Stimulated activated CD8-positive, alpha-beta memory T cell treated with anti-CD3 and anti-CD28 coated beads, Interleukin-4, amount 100 ng/mL, for 48 hours (primary cell): Measurements from ENCODE around the gene SH2D6.

ENCODE experiments used
- DNase-seq: peaks from one replicate; pipeline ENCODE4 v3.0.0-alpha.2; 2020

The SH2D6 gene

DNA sequence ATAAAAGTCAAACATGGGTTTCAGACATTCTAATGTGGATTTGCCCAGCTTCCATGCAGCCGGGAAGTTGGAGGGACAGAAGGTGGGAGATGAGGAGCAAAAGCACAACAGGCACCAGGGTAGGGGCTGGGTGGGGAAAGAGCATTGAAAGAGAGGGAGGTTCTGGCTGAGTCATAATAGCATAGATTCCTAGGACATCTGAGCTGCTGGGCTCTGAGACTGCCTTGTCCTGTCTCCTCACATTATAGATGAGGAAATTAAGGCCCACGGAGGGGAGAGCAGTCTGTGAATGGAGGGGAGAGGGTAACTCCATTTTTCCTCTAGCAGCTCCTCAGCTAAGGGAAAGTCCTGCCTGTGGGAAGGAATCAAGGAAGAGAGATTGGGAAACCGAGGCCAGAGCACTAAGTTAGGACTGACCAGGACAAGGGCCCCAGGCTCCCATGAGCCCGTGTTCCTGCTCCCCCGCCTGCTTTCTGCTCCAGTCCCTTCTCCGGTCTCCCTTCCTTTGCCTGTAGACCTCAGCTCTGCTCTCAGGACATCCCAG is 26.2 kb downstream of the SH2D6 start:
- no peak for DNase-seq

DNA sequence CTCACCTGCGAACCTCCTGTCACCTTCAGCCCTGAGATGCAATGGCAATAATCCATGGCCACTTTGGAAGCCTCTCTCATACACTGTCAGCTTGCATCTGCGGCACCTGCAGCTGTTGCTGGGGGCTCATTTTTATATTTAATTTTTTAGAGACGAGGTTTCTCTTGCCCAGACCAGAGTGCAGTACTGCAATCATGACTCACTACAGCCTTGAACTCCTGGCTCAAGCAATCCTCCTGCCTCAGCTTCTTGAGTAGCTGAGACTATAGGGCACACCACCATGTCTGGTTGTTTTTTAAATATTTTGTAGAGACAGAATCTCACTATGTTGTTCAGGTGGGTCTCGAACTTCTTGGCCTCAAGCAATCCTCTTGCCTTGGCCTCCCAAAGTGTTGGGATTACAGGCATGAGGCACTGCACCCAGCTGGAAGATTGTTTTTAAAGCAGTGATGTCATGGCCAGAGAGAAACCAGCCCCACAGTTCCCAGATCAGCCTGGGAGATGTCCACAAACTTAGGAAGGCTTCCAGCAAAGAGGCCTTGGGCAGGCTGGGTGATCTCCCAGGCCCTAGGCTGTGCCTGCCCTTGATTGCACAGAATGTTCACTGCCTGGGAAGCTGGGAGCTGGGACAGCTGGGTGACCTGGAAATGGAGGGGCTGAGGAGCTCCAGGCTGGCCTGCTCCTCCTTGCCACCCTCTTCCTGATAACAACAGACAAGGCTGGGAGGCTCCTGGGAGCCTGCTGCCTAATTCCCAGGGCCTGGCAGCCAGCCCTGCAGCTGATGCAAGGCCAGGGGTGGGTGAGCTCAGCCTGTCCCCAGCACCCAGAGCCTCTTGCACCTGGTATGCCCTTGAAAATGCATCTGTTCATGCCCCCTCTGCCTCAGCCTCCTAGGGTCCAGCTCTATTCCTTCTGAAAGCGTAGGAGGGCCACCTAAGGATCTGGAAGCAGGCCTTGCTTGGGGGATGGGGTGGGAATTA is 27.1 kb downstream of the SH2D6 start:
- no peak for DNase-seq

- DNase-seq = no peak
These were observed 28.0 kb downstream of the SH2D6 start for GRCh38 chr2:85446296-85447221.

DNA sequence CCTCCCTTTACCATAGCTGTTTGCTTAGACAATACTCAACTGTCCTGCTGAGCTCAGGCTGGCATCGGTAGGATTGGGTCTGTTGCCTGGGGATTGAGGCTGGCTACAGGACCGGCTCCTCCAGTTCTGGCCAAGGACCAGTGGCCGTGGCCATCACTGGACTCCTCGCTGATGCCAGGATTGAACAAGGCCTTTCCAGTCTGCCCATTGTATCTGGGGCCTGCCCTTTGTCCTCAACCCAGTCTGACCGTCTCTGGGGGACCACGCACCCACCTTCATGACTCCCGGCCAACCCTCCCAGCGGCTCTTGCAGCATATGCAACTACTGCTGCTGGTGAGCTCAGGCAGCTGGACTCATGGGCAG is 28.7 kb downstream of the SH2D6 start:
- DNase-seq = no peak

GRCh38 chr2:85448461-85449213 is 30.1 kb downstream of the SH2D6 start:
- no peak for DNase-seq

DNA sequence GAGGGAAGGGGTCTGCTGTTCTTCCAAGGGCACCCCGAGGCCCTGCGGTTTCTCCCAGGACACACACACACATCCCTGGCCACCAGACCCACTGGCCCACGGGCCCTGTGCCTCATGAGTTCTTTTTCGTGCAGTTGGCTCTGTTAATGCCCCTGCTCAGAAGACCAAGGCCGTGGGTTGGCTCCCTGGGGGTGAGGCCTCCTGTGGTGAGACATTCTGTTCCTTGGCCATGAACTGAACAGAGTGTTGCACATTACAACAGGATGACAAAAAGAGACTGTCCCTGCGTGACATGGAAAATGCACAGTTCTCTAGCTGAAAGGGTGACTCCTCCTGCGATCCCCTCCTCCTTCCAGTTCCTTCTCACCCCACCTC is 30.7 kb downstream of the SH2D6 start:
- DNase-seq = no peak

DNA sequence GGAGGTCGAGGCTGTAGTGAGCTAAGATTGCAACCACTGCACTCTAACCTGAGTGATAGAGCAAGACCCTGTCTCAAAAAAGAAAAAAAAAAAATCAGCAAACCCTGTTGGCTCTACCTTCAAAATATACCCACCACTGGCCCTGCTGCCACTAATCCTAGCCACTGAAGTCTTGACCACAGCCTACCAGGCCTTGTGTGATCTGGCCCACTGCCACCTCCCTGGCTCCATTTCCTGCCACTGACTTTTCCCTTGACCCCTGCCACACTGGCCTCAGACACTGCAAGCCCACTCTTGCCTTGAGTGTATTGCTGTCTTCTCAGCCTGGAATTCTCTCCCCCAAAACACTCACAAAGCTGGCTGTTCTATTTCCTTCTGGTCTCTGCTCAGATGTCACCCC is 33.7 kb downstream of the SH2D6 start:
- no peak for DNase-seq

- no peak for DNase-seq
These were observed 35.1 kb downstream of the SH2D6 start for GRCh38 chr2:85453571-85453970.

DNA sequence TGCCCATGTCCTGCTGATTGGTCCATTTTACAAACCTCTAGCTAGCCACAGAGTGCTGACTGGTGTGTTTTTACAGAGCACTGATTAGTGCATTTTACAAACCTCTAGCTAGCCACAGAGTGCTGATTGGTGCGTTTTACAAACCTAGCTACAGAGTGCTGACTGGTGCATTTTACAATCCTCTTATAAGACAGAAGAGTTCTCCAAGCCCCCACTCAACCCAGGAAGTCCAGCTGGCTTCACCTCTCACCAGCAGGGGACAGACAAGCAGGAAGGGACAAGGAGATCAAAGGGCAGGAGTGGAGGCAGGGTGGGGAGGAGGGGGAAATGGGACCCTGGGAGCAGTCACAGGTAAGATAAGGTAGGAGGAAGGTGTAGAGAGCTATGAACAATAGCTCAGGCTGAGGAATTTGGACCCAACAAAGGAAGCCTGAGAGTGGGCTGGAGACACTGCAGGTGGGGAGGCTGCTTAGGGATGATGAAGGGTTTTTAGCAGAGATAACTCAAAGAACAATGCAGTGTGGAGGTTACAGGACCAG is 37.1 kb downstream of the SH2D6 start:
- DNase-seq = no peak

GRCh38 chr2:85457043-85457442 is 38.5 kb downstream of the SH2D6 start:
- DNase-seq = no peak

DNA sequence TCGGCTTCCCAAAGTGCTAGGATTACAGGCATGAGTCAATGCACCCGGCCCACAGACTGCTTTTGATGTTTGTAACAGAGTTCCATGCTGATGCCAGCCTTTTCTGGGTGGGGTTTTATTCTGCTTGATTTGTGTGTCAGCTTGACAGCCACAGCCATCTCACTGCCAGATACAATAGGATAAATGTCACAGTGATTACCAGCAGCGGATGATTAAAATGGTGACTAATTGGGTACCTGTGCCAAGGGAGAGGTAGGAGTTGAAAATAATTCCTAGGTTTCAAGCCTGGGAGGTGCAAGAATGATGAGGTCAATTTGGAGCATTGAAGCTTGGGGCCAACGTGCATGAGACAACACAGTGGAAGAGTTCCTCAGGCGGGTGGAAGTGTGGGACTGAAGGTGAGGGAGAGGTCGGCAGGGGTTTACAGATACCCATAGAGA is 39.4 kb downstream of the SH2D6 start:
- DNase-seq = no peak

DNA sequence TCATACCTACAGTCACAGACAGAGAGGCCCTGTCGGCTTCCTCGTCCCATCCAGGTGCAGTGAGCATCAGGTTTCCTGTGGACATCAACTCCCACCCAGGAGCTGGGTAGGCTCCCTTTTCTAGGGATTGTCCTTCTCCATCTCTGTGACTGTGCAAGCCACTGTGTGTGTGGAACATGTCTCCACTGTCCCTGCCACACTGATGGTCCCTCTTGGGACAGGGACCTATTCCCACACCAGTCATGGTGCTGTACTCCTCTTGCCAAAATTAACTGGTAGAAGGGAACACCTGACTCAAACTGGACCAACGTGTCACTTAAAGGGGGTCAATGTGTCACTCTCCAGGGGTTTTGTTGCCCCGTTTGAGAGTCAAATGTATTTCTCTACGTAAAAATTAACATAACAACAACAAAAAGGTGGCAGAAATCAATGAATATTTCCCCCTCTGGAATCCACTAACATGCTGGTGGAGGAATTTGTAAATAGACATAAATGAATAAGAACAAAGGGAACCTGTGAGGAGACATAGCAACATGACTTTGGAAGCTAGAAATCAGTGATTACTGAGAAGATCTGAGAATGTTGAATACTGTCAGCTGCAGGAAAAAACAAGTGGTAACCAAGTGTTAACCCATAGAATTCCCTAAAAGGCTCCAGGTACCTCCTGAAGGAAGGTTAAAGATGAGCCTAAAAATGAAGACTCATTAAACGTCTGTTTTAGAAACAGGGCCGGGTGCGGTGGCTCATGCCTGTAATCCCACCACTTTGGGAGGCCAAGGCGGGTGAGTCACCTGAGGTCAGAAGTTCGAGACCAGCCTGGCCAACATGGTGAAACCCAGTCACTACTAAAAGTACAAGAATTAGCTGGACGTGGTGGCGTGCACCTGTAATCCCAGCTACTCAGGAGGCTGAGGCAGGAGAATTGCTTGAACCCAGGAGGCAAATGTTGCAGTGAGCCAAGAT is 40.4 kb downstream of the SH2D6 start:
- no peak for DNase-seq

- no peak for DNase-seq
These were observed 41.3 kb downstream of the SH2D6 start for GRCh38 chr2:85459771-85460170.

GRCh38 chr2:85462322-85462721 is 43.8 kb downstream of the SH2D6 start:
- DNase-seq = no peak

DNA sequence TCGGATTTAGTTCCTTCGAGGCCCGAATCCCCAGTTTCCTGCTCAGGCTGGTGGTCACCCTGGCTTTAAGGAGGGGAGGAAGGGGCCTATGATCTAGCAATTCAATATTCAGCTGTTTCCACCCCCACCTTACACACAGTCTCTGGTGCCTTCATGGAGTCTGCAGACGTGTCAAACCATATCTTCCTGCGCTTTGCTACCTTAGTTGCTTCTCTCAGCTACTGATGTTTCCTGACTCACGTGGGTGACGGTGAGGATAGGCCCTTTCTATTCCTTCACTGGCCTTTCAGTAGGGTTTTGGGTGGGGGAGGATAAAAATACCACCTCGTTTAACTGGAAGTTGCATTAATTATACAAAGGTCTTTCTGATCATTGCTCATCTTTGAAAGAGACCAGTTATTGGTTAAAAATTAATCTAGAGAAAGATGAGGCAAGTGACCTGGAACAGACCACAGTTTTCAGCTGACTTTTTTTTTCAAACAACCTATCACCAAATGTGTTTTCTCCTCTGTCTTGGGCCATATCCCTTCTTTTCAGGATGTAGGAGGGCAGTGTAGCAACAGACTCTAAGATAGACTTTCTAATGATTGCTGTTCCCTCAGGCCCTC is 49.7 kb downstream of the SH2D6 start:
- no peak for DNase-seq

- no peak for DNase-seq
These were observed 50.3 kb downstream of the SH2D6 start for GRCh38 chr2:85468704-85469349.

GRCh38 chr2:85470850-85471800 is 52.6 kb downstream of the SH2D6 start:
- DNase-seq = no peak

DNA sequence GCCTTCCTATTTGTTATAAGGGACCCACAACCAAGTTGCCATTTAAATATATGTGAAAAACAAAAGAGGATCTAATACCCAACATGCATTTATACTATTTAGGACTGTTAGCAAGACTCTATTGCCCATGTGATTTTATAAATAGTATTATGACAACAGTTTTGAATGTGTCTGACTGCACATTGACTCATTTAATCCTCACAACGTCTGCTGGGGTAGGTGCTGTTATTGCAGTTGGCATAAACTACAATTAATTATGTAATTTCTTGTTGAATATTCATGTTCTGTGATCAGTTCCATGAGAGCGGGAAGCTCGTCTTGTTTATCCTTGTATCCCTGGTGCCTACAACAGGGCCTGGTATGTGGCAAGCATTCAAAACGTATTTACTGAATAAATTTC is 53.7 kb downstream of the SH2D6 start:
- DNase-seq = no peak
